Spleen (tissue), 13 donors: ENCODE results near the gene CNIH4. TPM values are rescaled to one million over a fixed set of nuclear protein-coding genes. Genes with fewer than 3 reads are reported as not detected.
"Not testable (repeated sequence)": the region's sequence is repeated elsewhere in the genome, so short reads cannot be mapped to it uniquely, and the experiment has no call there.

ENCODE experiments used
- DNase-seq: peaks from one replicate; pipeline ENCODE4 v3.0.0-alpha.2; 2020
- H3K27ac ChIP-seq, 8 donors: fragments of 200-600 bp; sonication (generic) in 7 of 8; 1 replicate in 4 of 8; 2 replicates in 4 of 8; pipeline versions ENCODE4 v1.5.0 to v1.8.0; 2016 to 2021; ENCODE audit warnings: inconsistent platforms in 4 of 8, mild to moderate bottlenecking in 4 of 8, moderate library complexity in 1 of 8
- H3K27me3 ChIP-seq, 7 donors: fragments of 200-600 bp; sonication (generic) in 6 of 7; replicated peaks in 1 of 7; 1 replicate in 4 of 7; 2 replicates in 3 of 7; pipeline versions ENCODE4 v1.5.0 to v1.8.0; 2016 to 2021; ENCODE audit warnings: inconsistent platforms in 3 of 7, mild to moderate bottlenecking in 1 of 7
- H3K36me3 ChIP-seq, 6 donors: fragments of 200-600 bp; sonication (generic) in 5 of 6; 1 replicate in 4 of 6; 2 replicates in 2 of 6; pipeline versions ENCODE4 v1.5.0 to v1.8.0; 2016 to 2021; ENCODE audit warnings: inconsistent platforms in 2 of 6
- H3K4me1 ChIP-seq, 6 donors: fragments of 200-600 bp; sonication (generic) in 5 of 6; 1 replicate in 3 of 6; 2 replicates in 3 of 6; pipeline versions ENCODE4 v1.5.0 to v1.8.0; 2016 to 2021; ENCODE audit warnings: inconsistent platforms in 3 of 6
- H3K4me3 ChIP-seq, 8 donors: fragments of 200-600 bp; sonication (generic) in 7 of 8; 1 replicate in 4 of 8; 2 replicates in 4 of 8; pipeline versions ENCODE4 v1.5.0 to v1.8.0; 2016 to 2021; ENCODE audit warnings: inconsistent platforms in 4 of 8, mild to moderate bottlenecking in 4 of 8, moderate library complexity in 2 of 8
- H3K9me3 ChIP-seq, 8 donors: fragments of 200-600 bp; sonication (generic) in 7 of 8; 1 replicate in 4 of 8; 2 replicates in 4 of 8; pipeline versions ENCODE4 v1.5.0 to v1.8.0; 2016 to 2021; ENCODE audit warnings: inconsistent platforms in 4 of 8
- POLR2A ChIP-seq, 3 donors: fragments of 450-650 bp; IDR thresholded peaks; one replicate each; pipeline ENCODE4 v1.5.1; 2017; ENCODE audit warnings: antibody characterized with exemption in 3 of 3, mild to moderate bottlenecking in 1 of 3
- POLR2AphosphoS5 ChIP-seq, 3 donors: sonication (generic); formaldehyde crosslinking; IDR thresholded peaks; one replicate each; pipeline ENCODE4 v1.5.1; 2017; ENCODE audit warnings: antibody characterized with exemption in 3 of 3
- WGBS, 5 donors: extraction: QIAGEN DNeasy Blood & Tissue Kit in 3 of 5; methylation state at CpG; one replicate each; pipeline versions ENCODE4 v1.1.5 to v1.1.7; 2013 to 2018; 5-methylcytosine and 5-hydroxymethylcytosine counted together
- intact Hi-C: fragments of 100-400 bp; cut with DNase I; formaldehyde crosslinking; loops from one replicate; pipeline ENCODE4 v1.15.0; 2023; ENCODE audit warnings: low total_unique reads
- long read RNA-seq, 2 donors: transcript quantifications; one replicate each; lab custom pipeline, GENCODE V29; 2026
- polyA plus RNA-seq, 3 donors: library from polyadenylated mRNA; stranded (reverse); fragments of 200-250 nt; gene quantifications; one replicate each; pipeline ENCODE4 v1.2.1, GENCODE V29; 2013
- total RNA-seq, 7 donors: library from RNA; depleted of rRNA in 3 of 7; stranded (reverse); fragments of >200 nt in 3 of 7; fragmentation: NEBNext Ultra II Directional in 4 of 7; extraction: Animal tissue kit (Norgen Biotek cat#: 25700) in 4 of 7; gene quantifications; one replicate each; pipeline versions ENCODE4 v1.1.0 to v1.2.1, GENCODE V29; 2016 to 2021
- TF ChIP-seq, protein P1 (sequence below), 11 experiments: fragments of 200-600 bp in 7 of 11; fragments of 450-650 bp in 4 of 11; sonication (generic) in 4 of 11; IDR thresholded peaks in 8 of 11; conservative IDR thresholded peaks in 3 of 11; 1 replicate in 7 of 11; 2 replicates in 4 of 11; pipeline versions ENCODE4 v1.4.0 to v1.8.0; 2016 to 2021; ENCODE audit warnings: antibody characterized with exemption in 11 of 11, inconsistent platforms in 4 of 11, mild to moderate bottlenecking in 1 of 11
- donor health status: healthy with polysubstance abuse.
- donor health status: DM: no; HTN: no; CAD: no; lungs with moderate emphysema.
- donor health status: DM: no; HTN: no; CAD: no.
- donor health status: Bipolar disorder and iron deficiency.
- donor health status: healthy.
- donor health status: DM: no; HTN: no; CAD: no.
- donor health status: DM: yes; HTN: yes; CAD: no.

The CNIH4 gene
- 10 to 100 TPM; 23.9 to 47.1 (median 32.8) TPM for total RNA-seq
- polyA plus RNA-seq, result 10 to 100 TPM; 19.3 to 31.9 (median 23.1) TPM
- long read RNA-seq, donor 1, full-length matches to known transcripts, result 19 of 19 reads
- long read RNA-seq, donor 1, partial matches to known transcripts, result 0 of 19 reads
- long read RNA-seq, donor 1, other reads (novel, unspliced or antisense), result 0 of 19 reads
- long read RNA-seq, donor 2, full-length matches to known transcripts, result 14 of 14 reads
- long read RNA-seq, donor 2, partial matches to known transcripts, result 0 of 14 reads
- long read RNA-seq, donor 2, other reads (novel, unspliced or antisense), result 0 of 14 reads

GRCh38 chr1:224356685-224357625 is at the start of gene CNIH4:
CNIH4 (plus strand) TSS chr1:224356879; CDS start chr1:224356925, 46 bp downstream.
- peak; percentile 98 for DNase-seq
- Histone ChIP-seq H3K27me3 (no peaks in the 10 kb centered on the region), H3K36me3 (peaks cover 0 to 18% (median 0%) of the 10 kb centered on the region in 6 donors), H3K9me3 (no peaks in the 10 kb centered on the region), H3K4me1 (peaks cover 10 to 54% (median 29%) of the 10 kb centered on the region in 6 donors), H3K4me3 (peak within 1 kb of the TSS; percentile 84 to 98 (median 92)), H3K27ac (peak within 1 kb of the TSS; percentile 70 to 96 (median 92))
- intact Hi-C loops, result no loop called here
- TF ChIP-seq POLR2A (IDR thresholded peaks at IDR 0.05) (peak; percentile 51 to 82 (median 75)), POLR2AphosphoS5 (IDR thresholded peaks at IDR 0.05) (peak; percentile 98 to 99 (median 98))
- TF ChIP-seq, protein P1, sequence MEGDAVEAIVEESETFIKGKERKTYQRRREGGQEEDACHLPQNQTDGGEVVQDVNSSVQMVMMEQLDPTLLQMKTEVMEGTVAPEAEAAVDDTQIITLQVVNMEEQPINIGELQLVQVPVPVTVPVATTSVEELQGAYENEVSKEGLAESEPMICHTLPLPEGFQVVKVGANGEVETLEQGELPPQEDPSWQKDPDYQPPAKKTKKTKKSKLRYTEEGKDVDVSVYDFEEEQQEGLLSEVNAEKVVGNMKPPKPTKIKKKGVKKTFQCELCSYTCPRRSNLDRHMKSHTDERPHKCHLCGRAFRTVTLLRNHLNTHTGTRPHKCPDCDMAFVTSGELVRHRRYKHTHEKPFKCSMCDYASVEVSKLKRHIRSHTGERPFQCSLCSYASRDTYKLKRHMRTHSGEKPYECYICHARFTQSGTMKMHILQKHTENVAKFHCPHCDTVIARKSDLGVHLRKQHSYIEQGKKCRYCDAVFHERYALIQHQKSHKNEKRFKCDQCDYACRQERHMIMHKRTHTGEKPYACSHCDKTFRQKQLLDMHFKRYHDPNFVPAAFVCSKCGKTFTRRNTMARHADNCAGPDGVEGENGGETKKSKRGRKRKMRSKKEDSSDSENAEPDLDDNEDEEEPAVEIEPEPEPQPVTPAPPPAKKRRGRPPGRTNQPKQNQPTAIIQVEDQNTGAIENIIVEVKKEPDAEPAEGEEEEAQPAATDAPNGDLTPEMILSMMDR (IDR thresholded peaks at IDR 0.05 in 8 of 11, conservative IDR thresholded peaks at IDR 0.05 in 3 of 11), result no peak
- 0 to 2% (median 0%) methylated on average over 35 to 78 of the region's 78 CpGs for WGBS, 5 donors

- Histone ChIP-seq H3K9me3 (no peaks in the 10 kb centered on the region), H3K36me3 (peaks cover 3 to 100% (median 82%) of the 10 kb centered on the region in 6 donors), H3K4me3 (no peak overlapping the region), H3K4me1 (no peaks in the 10 kb centered on the region), H3K27ac (no peak overlapping the region), H3K27me3 (no peaks in the 10 kb centered on the region)
- TF ChIP-seq POLR2A (IDR thresholded peaks at IDR 0.05) (no peak), POLR2AphosphoS5 (IDR thresholded peaks at IDR 0.05) (no peak)
- TF ChIP-seq, protein P1 (IDR thresholded peaks at IDR 0.05 in 8 of 11, conservative IDR thresholded peaks at IDR 0.05 in 3 of 11), result no peak
- WGBS, 5 donors, result 94 to 99% (median 96%) methylated on average over 3 of the region's 3 CpGs
- DNase-seq, result no peak
- intact Hi-C loops, result no loop called here
Measured at GRCh38 chr1:224308064-224308463, 48.6 kb upstream of the CNIH4 start.

DNA sequence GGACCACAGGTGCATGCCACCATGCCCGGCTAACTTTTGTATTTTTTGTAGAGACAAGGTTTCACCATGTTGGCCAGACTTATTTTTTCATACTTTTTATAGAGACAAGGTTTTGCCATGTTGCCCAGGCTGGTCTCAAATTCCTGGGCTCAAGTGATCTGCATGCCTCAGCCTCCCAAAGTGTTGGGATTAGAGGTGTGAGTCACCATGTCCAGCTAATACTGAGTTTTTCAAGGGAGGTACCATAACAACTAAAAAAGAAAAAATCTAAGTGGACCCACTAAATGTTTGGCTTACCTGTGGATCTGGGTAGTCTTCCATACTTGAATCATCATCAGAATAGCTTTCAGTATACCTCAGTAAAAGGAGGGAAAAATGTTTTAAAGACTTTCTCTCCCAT is 45.2 kb upstream of the CNIH4 start:
- DNase-seq, H3K27me3 ChIP-seq, intact Hi-C loops, H3K4me1 ChIP-seq, H3K9me3 ChIP-seq, H3K4me3 ChIP-seq, H3K27ac ChIP-seq: not testable (repeated sequence)
- peaks cover 3 to 100% (median 64%) of the 10 kb centered on the region in 6 donors for H3K36me3 ChIP-seq
- WGBS, 5 donors, result 94 to 100% (median 95%) methylated on average over 1 of the region's 1 CpG

- Histone ChIP-seq H3K4me3 (no peak overlapping the region), H3K27ac (no peak overlapping the region), H3K9me3 (no peaks in the 10 kb centered on the region), H3K27me3 (no peaks in the 10 kb centered on the region), H3K4me1 (no peaks in the 10 kb centered on the region), H3K36me3 (peaks cover 3 to 100% (median 64%) of the 10 kb centered on the region in 6 donors)
- no peak for DNase-seq
- intact Hi-C loops, result no loop called here
- WGBS, 5 donors, result 90 to 100% (median 96%) methylated on average over 2 of the region's 2 CpGs
- TF ChIP-seq, protein P1 (IDR thresholded peaks at IDR 0.05 in 8 of 11, conservative IDR thresholded peaks at IDR 0.05 in 3 of 11), result no peak
- TF ChIP-seq POLR2A (IDR thresholded peaks at IDR 0.05) (no peak), POLR2AphosphoS5 (IDR thresholded peaks at IDR 0.05) (no peak)
Measured at GRCh38 chr1:224312025-224312424, 44.7 kb upstream of the CNIH4 start.
